Epidermal melanocyte (primary cell): ENCODE results near the gene ZNF839.

Experiments
- DNase-seq: peaks from one replicate; pipeline ENCODE4 v3.0.0; 2011; ENCODE audit warnings: low spot score; ENCODE audit not compliant: insufficient read length

The ZNF839 gene

DNA sequence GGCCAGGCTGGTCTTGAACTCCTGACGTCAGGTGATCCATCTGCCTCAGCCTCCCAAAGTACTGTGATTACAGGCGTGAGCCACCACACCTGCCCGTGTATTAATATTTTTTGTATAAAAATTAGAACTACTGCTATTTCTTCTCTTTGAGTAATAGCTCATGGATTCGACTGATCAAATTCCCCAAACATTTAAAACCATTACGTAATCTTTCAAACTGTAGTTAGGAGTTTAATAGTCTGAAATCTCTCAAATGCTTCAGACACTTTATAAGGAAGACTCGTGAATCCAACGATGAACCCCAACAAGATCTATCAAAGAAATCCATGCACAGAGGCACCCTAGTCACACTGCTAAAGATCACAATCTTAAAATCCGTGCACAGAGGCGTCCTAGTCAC lies 59.3 kb downstream of the ZNF839 start:
- DNase-seq, result no peak

DNA sequence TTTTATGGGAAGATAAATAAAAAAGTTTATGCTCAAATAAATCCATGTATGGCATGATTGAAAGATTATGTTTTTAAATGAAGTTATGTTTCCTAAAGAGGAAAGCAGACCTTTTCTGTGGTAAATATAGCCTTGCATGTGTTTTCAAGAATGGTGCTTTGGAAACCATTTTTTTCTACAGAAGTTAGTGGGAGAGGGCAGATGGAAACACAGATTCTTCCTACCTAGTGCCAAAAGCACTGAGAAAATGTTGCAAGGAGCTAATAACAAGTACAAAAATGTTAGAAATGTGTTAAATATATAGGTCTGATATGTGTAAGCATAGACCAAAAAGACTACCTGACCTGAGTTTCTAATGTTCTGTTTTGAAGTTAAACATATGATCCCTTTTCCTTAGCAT lies 67.5 kb downstream of the ZNF839 start:
- DNase-seq, result no peak

DNA sequence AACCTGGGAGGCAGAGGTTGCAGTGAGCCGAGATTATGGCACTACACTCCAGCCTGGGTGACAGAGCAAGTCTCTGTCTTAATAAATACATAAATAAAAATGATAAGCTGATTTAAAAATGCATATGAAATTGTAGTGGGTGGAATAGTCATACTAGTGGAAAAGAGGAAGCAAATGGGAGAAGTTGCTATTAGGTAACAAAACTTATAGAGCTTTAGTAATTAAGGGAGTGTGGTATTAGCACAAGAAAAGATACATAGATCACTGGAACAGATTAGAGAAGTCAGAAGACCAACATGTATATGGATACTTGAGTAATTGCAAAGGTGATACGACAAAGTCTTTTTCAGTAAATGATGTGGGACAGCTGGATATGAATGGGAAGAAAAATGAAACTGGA lies 69.7 kb downstream of the ZNF839 start:
- no peak for DNase-seq

DNA sequence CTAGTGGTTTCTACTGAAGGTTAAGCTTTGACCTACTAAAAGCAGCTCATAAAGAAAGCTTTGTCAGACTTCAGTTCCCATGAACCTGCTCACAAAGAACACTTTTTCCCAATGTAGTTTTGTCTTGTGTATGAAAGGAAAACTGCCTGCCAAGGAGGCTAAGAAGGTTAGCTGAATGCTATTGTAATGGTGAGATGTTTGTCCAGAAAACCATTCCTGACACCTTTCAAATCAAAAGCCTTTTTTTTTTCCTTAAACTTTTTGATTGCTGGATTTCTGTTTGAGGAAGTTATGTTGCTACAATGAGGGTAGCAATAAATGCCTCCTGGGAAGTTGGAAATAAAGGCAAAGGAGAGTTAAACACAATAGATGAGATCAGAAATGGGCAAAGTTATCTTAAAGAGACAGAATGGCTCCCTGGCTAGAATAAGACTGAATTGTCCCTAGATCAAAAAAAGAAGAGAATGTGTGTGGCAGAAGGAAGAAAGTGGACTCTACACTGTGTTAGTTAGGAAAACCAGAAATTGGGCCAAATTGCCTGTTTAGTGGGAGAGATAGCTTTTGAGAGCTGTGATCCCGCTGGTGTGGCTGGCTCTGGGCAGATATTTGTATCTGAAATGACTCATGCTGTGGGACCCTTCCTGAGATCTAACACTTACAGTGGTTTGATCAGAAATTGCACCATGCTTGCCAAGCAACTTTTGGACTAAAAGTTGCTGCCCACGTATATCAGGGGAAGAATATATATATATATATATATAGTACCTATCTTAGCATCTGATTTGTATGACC lies 70.7 kb downstream of the ZNF839 start:
- DNase-seq, result no peak
